Neural progenitor cell (in vitro differentiated cells): ENCODE results near the gene HNRNPK. TPM values are rescaled to one million over a fixed set of nuclear protein-coding genes. Genes with fewer than 3 reads are reported as not detected.

Experiments used
- DNase-seq: peaks from one replicate; pipeline ENCODE4 v3.0.0-alpha.2; 2016; ENCODE audit warnings: low spot score
- H2AFZ ChIP-seq: fragments of 200-600 bp; sonication (generic); replicated peaks from 2 replicates; pipeline ENCODE4 v1.6.1; 2016; ENCODE audit warnings: antibody characterized with exemption
- H3F3A ChIP-seq: fragments of 200-600 bp; sonication (generic); 2 replicates; pipeline ENCODE4 v1.6.1; 2016; ENCODE audit warnings: antibody characterized with exemption, low read depth
- H3K27ac ChIP-seq: fragments of 200-600 bp; sonication (generic); 2 replicates; pipeline ENCODE4 v1.5.1; 2016; ENCODE audit warnings: mild to moderate bottlenecking
- H3K27me3 ChIP-seq: fragments of 200-600 bp; sonication (generic); 2 replicates; pipeline ENCODE4 v1.6.1; 2016; ENCODE audit warnings: mild to moderate bottlenecking, moderate library complexity
- H3K36me3 ChIP-seq: fragments of 200-600 bp; sonication (generic); 2 replicates; pipeline ENCODE4 v1.5.1; 2016
- H3K4me1 ChIP-seq: fragments of 200-600 bp; sonication (generic); 2 replicates; pipeline ENCODE4 v1.6.1; 2016; ENCODE audit warnings: mixed run types
- H3K4me2 ChIP-seq: fragments of 200-600 bp; sonication (generic); 2 replicates; pipeline ENCODE4 v1.6.1; 2016
- H3K4me3 ChIP-seq: fragments of 200-600 bp; sonication (generic); 2 replicates; pipeline ENCODE4 v1.5.1; 2016
- H3K79me2 ChIP-seq: fragments of 200-600 bp; sonication (generic); 2 replicates; pipeline ENCODE4 v1.6.1; 2016; ENCODE audit warnings: low read depth
- H3K9ac ChIP-seq: fragments of 200-600 bp; sonication (generic); 2 replicates; pipeline ENCODE4 v1.6.1; 2016
- H3K9me3 ChIP-seq: fragments of 200-600 bp; sonication (generic); 2 replicates; pipeline ENCODE4 v1.5.1; 2016; ENCODE audit warnings: low read depth
- H4K20me1 ChIP-seq: fragments of 200-600 bp; sonication (generic); 2 replicates; pipeline ENCODE4 v1.6.1; 2016; ENCODE audit warnings: low read depth
- H3K27ac Mint-ChIP-seq: 3 replicates; pipeline ENCODE4 v1.8.0; 2021; ENCODE audit warnings: mixed read lengths
- H3K27me3 Mint-ChIP-seq: 2 replicates; pipeline ENCODE4 v1.8.0; 2022; ENCODE audit warnings: low read depth, mild to moderate bottlenecking, inconsistent platforms, moderate library complexity, mixed read lengths; ENCODE audit not compliant: insufficient read depth
- H3K36me3 Mint-ChIP-seq: 3 replicates; pipeline ENCODE4 v1.8.0; 2021; ENCODE audit warnings: mixed read lengths
- H3K4me1 Mint-ChIP-seq: 3 replicates; pipeline ENCODE4 v1.8.0; 2021; ENCODE audit warnings: mixed read lengths
- H3K4me3 Mint-ChIP-seq: 3 replicates; pipeline ENCODE4 v1.8.0; 2021; ENCODE audit warnings: mild to moderate bottlenecking, moderate library complexity, mixed read lengths
- H3K9me3 Mint-ChIP-seq: 3 replicates; pipeline ENCODE4 v1.8.0; 2020; ENCODE audit warnings: mixed read lengths
- EZH2 ChIP-seq: fragments of 200-600 bp; sonication (generic); IDR thresholded peaks from 2 replicates; pipeline ENCODE4 v1.6.1; 2017; ENCODE audit warnings: antibody characterized with exemption, mild to moderate bottlenecking, moderate library complexity
- EZH2phosphoT487 ChIP-seq: fragments of 200-600 bp; sonication (generic); IDR thresholded peaks from 2 replicates; pipeline ENCODE4 v1.6.1; 2017; ENCODE audit warnings: antibody characterized with exemption
- total RNA-seq: library from RNA; depleted of rRNA; stranded (reverse); fragments of >200 nt; gene quantifications from 2 replicates; pipeline ENCODE4 v1.2.3, GENCODE V29; 2015; ENCODE audit warnings: low replicate concordance
- TF ChIP-seq, protein P1 (sequence below): fragments of 200-600 bp; sonication (generic); IDR thresholded peaks from 2 replicates; pipeline ENCODE4 v1.5.1; 2017; ENCODE audit warnings: antibody characterized with exemption, mild to moderate bottlenecking

HNRNPK gene
- total RNA-seq, 1 donor from 2014 or later: 1,406 TPM

DNA sequence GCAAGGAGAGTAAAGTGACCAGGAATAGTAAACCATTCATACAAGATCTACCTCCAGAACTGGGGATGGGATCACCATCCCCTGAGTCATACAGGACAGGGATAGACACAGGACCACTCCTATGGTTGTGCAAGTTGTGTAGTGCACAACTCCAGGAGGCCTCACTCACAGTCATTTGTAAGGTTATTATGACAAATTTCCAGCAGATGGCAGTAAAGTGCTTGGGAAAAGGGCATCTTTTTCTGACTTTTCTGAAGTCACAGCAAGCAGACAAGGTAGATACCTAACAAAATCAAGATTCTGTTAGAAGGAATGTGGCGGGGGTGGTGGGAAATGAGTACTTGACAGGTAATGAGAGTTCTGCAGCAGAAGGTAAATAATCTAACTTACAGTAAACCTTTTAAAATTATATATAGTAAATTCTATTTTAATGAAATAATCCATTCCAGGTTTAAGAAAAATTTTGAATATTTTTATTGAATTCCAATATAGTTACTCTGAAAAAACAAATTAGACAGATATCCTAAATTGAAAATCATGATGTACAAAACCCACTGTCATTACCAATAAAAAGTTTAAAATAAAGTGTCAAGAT lies 42.1 kb downstream of the HNRNPK start:
- peaks cover 3% of the 10 kb centered on the region for H3K27me3 Mint-ChIP-seq
- TF ChIP-seq EZH2: no peak
- TF ChIP-seq, protein P1, sequence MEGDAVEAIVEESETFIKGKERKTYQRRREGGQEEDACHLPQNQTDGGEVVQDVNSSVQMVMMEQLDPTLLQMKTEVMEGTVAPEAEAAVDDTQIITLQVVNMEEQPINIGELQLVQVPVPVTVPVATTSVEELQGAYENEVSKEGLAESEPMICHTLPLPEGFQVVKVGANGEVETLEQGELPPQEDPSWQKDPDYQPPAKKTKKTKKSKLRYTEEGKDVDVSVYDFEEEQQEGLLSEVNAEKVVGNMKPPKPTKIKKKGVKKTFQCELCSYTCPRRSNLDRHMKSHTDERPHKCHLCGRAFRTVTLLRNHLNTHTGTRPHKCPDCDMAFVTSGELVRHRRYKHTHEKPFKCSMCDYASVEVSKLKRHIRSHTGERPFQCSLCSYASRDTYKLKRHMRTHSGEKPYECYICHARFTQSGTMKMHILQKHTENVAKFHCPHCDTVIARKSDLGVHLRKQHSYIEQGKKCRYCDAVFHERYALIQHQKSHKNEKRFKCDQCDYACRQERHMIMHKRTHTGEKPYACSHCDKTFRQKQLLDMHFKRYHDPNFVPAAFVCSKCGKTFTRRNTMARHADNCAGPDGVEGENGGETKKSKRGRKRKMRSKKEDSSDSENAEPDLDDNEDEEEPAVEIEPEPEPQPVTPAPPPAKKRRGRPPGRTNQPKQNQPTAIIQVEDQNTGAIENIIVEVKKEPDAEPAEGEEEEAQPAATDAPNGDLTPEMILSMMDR: peak; percentile 76
- no peaks in the 10 kb centered on the region for H3K27me3 ChIP-seq
- H3K4me1 ChIP-seq: peaks cover 23% of the 10 kb centered on the region
- no peak overlapping the region for H3K9ac ChIP-seq
- H3K36me3 Mint-ChIP-seq: no peaks in the 10 kb centered on the region
- H3K4me3 Mint-ChIP-seq: no peak overlapping the region
- H3K9me3 ChIP-seq: no peaks in the 10 kb centered on the region
- no peaks in the 10 kb centered on the region for H3K79me2 ChIP-seq
- H3K4me3 ChIP-seq: no peak overlapping the region
- H3K27ac Mint-ChIP-seq: no peak overlapping the region
- no peak overlapping the region for H2AFZ ChIP-seq
- H3K36me3 ChIP-seq: no peaks in the 10 kb centered on the region
- no peak overlapping the region for H3K4me2 ChIP-seq
- peaks cover 10% of the 10 kb centered on the region for H3K4me1 Mint-ChIP-seq
- peaks cover 21% of the 10 kb centered on the region for H3F3A ChIP-seq
- no peak overlapping the region for H3K27ac ChIP-seq
- H4K20me1 ChIP-seq: no peaks in the 10 kb centered on the region
- peak; percentile 80 for DNase-seq
- H3K9me3 Mint-ChIP-seq: no peaks in the 10 kb centered on the region

DNA sequence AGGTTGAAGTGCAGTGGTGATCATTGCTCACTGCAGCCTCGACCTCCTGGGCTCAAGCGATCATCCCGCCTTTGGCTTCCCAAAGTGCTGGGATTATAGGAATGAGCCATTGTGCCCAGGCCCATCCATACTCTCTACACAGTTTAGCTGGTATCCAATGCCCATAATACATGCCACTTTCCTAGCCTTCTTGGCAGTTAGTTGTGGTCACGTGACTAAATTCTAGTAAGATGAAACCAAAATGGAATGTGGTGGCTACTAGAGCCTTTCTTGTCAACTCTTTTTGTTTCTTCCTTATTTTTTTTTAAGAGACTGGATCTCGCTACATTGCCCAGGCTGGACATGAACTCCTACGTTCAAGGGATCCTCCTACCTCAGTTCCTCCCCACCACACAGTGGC lies 43.5 kb downstream of the HNRNPK start:
- no peak overlapping the region for H3K4me3 Mint-ChIP-seq
- Histone ChIP-seq H3K9ac (no peak overlapping the region), H3K79me2 (no peaks in the 10 kb centered on the region), H3K27me3 (no peaks in the 10 kb centered on the region), H3K36me3 (no peaks in the 10 kb centered on the region), H3F3A (peaks cover 21% of the 10 kb centered on the region), H3K4me3 (no peak overlapping the region), H3K4me2 (no peak overlapping the region), H3K9me3 (no peaks in the 10 kb centered on the region), H3K4me1 (peaks cover 23% of the 10 kb centered on the region), H4K20me1 (no peaks in the 10 kb centered on the region), H2AFZ (no peak overlapping the region), H3K27ac (no peak overlapping the region)
- H3K36me3 Mint-ChIP-seq: no peaks in the 10 kb centered on the region
- peaks cover 5% of the 10 kb centered on the region for H3K27me3 Mint-ChIP-seq
- no peak overlapping the region for H3K27ac Mint-ChIP-seq
- DNase-seq: no peak
- peaks cover 10% of the 10 kb centered on the region for H3K4me1 Mint-ChIP-seq
- no peaks in the 10 kb centered on the region for H3K9me3 Mint-ChIP-seq
- TF ChIP-seq, protein P1: no peak
- TF ChIP-seq EZH2: no peak
- TF ChIP-seq EZH2phosphoT487: no peak

DNA sequence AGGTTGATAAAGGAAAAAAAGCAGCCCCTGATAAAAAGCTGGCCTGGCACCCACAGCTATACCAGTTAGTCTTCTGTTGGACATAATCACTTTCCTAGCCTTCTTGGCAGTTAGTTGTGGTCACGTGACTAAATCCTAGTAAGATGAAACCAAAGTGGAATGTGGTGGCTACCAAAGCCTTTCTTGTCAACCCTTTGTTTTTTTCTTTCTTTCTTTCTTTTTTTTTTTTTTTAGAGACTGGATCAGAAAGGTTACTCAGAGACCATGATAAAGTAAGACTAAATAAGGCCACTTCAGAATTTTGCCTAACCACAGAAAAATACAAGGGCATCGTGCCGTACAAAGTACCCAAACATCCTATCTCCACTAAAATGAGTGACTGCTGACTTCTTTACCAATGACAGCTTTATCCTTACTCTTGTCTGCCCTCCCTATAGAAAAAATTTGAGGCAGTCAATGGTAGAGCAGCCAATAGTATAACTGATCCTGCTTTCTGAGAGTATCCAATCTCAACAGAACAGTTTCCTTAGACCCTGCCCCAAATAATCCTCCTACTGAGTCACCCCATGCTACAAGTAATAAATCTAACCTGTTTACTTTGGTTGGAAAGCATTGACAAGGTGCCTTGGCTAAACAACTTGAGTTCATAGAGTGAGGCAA lies 44.6 kb downstream of the HNRNPK start:
- Histone ChIP-seq H2AFZ (peak overlapping the region; percentile 9), H3K9me3 (no peaks in the 10 kb centered on the region), H3K36me3 (no peaks in the 10 kb centered on the region), H3K4me3 (no peak overlapping the region), H3K4me1 (peaks cover 23% of the 10 kb centered on the region), H3F3A (peaks cover 21% of the 10 kb centered on the region), H3K79me2 (no peaks in the 10 kb centered on the region), H3K4me2 (peak overlapping the region; percentile 61), H3K9ac (no peak overlapping the region), H3K27me3 (no peaks in the 10 kb centered on the region), H4K20me1 (no peaks in the 10 kb centered on the region), H3K27ac (peak overlapping the region; percentile 51)
- TF ChIP-seq, protein P1: no peak
- no peak for TF ChIP-seq EZH2
- Mint-ChIP-seq H3K27me3 (peaks cover 5% of the 10 kb centered on the region), H3K36me3 (no peaks in the 10 kb centered on the region), H3K9me3 (no peaks in the 10 kb centered on the region), H3K4me3 (no peak overlapping the region), H3K4me1 (peaks cover 10% of the 10 kb centered on the region), H3K27ac (no peak overlapping the region)
- peak; percentile 81 for DNase-seq
